OCI-LY7 (cell line): ENCODE results near the gene IGSF23.

Experiments
- EZH2phosphoT487 ChIP-seq: fragments of 200-600 bp; sonication (generic); IDR thresholded peaks from 2 replicates; pipeline ENCODE4 v1.6.1; 2018; ENCODE audit warnings: low read depth, borderline replicate concordance, mild to moderate bottlenecking, mixed run types, antibody characterized with exemption, low read length, moderate library complexity, mixed read lengths
- TF ChIP-seq, protein P1 (sequence below): fragments of 200-600 bp; sonication (generic); conservative IDR thresholded peaks from 2 replicates; pipeline ENCODE4 v1.5.1; 2014; ENCODE audit warnings: mild to moderate bottlenecking, antibody characterized with exemption, low read length, moderate library complexity, mixed read lengths

DNA sequence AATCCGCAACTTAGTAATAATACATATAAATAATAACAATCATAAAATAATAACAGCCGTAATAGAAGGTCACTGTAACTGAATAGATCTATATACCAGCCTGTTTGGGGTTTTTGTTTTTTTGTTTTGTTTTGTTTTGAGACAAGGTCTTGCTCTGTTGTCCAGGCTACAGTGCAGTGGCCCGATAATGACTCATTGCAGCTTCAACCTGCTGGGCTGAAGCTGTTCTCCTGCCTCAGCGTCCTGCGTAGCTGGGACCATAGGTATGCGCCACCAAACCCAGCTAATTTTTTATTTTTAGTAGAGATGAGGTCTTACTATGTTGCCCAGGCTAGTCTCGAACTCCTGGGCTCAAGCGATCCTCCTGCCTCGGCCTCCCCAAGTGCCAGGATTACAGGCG lies 950 bp downstream of the IGSF23 start:
- TF ChIP-seq, protein P1, sequence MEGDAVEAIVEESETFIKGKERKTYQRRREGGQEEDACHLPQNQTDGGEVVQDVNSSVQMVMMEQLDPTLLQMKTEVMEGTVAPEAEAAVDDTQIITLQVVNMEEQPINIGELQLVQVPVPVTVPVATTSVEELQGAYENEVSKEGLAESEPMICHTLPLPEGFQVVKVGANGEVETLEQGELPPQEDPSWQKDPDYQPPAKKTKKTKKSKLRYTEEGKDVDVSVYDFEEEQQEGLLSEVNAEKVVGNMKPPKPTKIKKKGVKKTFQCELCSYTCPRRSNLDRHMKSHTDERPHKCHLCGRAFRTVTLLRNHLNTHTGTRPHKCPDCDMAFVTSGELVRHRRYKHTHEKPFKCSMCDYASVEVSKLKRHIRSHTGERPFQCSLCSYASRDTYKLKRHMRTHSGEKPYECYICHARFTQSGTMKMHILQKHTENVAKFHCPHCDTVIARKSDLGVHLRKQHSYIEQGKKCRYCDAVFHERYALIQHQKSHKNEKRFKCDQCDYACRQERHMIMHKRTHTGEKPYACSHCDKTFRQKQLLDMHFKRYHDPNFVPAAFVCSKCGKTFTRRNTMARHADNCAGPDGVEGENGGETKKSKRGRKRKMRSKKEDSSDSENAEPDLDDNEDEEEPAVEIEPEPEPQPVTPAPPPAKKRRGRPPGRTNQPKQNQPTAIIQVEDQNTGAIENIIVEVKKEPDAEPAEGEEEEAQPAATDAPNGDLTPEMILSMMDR: no peak
- TF ChIP-seq EZH2phosphoT487: no peak
